Activated CD4-positive, alpha-beta T cell treated with anti-CD3 and anti-CD28 coated beads, Interleukin-2, amount 50 U/mL, for 16 hours (primary cell): Measurements from ENCODE around the gene KRTAP3-1.
"Not testable (repeated sequence)": the region's sequence is repeated elsewhere in the genome, so short reads cannot be mapped to it uniquely, and the experiment has no call there.

Experiments
- DNase-seq: peaks from one replicate; pipeline ENCODE4 v3.0.0-alpha.2; 2020

Gene KRTAP3-1

GRCh38 chr17:41013606-41014005 is 4.7 kb upstream of the KRTAP3-1 start:
- no peak for DNase-seq

- no peak for DNase-seq
Observed at GRCh38 chr17:41013181-41013580, 4.3 kb upstream of the KRTAP3-1 start.

- no peak for DNase-seq
Observed at GRCh38 chr17:41012326-41013120, 3.6 kb upstream of the KRTAP3-1 start.

- DNase-seq: no peak
Observed at GRCh38 chr17:41010441-41010840, 1.5 kb upstream of the KRTAP3-1 start.

GRCh38 chr17:41009936-41010335 is 1.0 kb upstream of the KRTAP3-1 start:
- no peak for DNase-seq

- no peak for DNase-seq
Observed at GRCh38 chr17:41009301-41009760, 403 bp upstream of the KRTAP3-1 start.

GRCh38 chr17:41004397-41004796 is 4.5 kb downstream of the KRTAP3-1 start:
- no peak for DNase-seq

- no peak for DNase-seq
Observed at GRCh38 chr17:41003926-41004325, 5.0 kb downstream of the KRTAP3-1 start.

GRCh38 chr17:41002814-41003213 is 6.1 kb downstream of the KRTAP3-1 start:
- DNase-seq: no peak

GRCh38 chr17:41001795-41002194 is 7.1 kb downstream of the KRTAP3-1 start:
- no peak for DNase-seq

GRCh38 chr17:40999563-40999962 is 9.4 kb downstream of the KRTAP3-1 start, which contains the start of gene KRTAP3-2:
Gene KRTAP3-2 (minus strand): TSS chr17:40999906. CDS start chr17:40999853, 53 bp downstream.
- DNase-seq: not testable (repeated sequence)

- DNase-seq: no peak
Observed at GRCh38 chr17:40997361-40997760, 11.6 kb downstream of the KRTAP3-1 start.

- DNase-seq: no peak
Observed at GRCh38 chr17:40996829-40997228, 12.1 kb downstream of the KRTAP3-1 start.

GRCh38 chr17:40995116-40995515 is 13.8 kb downstream of the KRTAP3-1 start:
- no peak for DNase-seq

- no peak for DNase-seq
Observed at GRCh38 chr17:40993839-40994238, 15.1 kb downstream of the KRTAP3-1 start, which contains the start of gene KRTAP3-3. Gene KRTAP3-3 (minus strand): TSS chr17:40994164. CDS start chr17:40994097, 67 bp downstream.

GRCh38 chr17:40993084-40993483 is 15.8 kb downstream of the KRTAP3-1 start:
- no peak for DNase-seq

- no peak for DNase-seq
Observed at GRCh38 chr17:40992666-40993065, 16.3 kb downstream of the KRTAP3-1 start.

- no peak for DNase-seq
Observed at GRCh38 chr17:40986920-40987319, 22.0 kb downstream of the KRTAP3-1 start.

GRCh38 chr17:40984226-40984625 is 24.7 kb downstream of the KRTAP3-1 start, which contains the start of gene KRT40:
Gene KRT40 (minus strand): TSS chr17:40984326. CDS start chr17:40984273, 53 bp downstream.
- no peak for DNase-seq

GRCh38 chr17:40981115-40981514 is 27.8 kb downstream of the KRTAP3-1 start:
- no peak for DNase-seq

GRCh38 chr17:40980596-40980995 is 28.3 kb downstream of the KRTAP3-1 start:
- DNase-seq: no peak

GRCh38 chr17:40980117-40980516 is 28.8 kb downstream of the KRTAP3-1 start:
- no peak for DNase-seq

- DNase-seq: no peak
Observed at GRCh38 chr17:40978575-40979151, 30.3 kb downstream of the KRTAP3-1 start.

GRCh38 chr17:40975516-40975915 is 33.4 kb downstream of the KRTAP3-1 start:
- no peak for DNase-seq
